Measurements from ENCODE around the gene TUSC1.
"Not testable (repeated sequence)": the region's sequence is repeated elsewhere in the genome, so short reads cannot be mapped to it uniquely, and the experiment has no call there.

Gene TUSC1

DNA sequence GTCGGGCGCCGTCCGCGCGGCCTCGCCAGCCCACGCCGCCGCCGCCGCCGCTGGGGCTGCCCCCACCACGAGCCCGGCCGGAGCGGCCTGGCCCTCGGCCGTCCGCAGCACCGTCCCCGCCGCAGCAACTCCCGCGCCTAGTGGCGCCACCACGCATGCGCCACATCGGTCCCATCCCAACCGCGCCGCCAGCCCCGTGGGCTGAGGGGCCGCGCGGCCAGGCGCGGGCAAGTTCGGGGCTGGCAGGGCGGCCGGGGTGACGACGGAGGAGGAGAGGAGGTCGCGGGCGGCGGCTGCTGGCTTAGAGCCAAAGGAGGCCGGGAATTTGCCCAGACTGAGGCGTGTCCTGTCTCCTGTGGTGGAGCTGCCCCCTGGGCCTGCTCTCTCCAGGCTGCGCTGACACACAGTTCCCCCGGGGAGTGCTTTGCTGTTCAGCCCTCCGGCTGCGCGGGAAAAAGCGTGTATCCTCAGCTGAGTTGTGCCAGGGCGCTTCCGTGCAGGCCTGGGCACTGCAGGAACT, at the start of gene TUSC1:
Gene TUSC1 (minus strand): TSS at position 298 of the 520 bp plus-strand sequence. CDS start 132 bp downstream, at position 166.
- no peak for DNase-seq (ENCODE audit: low read depth)

- DNase-seq (ENCODE audit: low read depth), result no peak
Observed at GRCh38 chr9:25726871-25727410, 48.7 kb upstream of the TUSC1 start.

- no peak for DNase-seq (ENCODE audit: low read depth)
Observed at GRCh38 chr9:25724424-25724823, 46.2 kb upstream of the TUSC1 start.

DNA sequence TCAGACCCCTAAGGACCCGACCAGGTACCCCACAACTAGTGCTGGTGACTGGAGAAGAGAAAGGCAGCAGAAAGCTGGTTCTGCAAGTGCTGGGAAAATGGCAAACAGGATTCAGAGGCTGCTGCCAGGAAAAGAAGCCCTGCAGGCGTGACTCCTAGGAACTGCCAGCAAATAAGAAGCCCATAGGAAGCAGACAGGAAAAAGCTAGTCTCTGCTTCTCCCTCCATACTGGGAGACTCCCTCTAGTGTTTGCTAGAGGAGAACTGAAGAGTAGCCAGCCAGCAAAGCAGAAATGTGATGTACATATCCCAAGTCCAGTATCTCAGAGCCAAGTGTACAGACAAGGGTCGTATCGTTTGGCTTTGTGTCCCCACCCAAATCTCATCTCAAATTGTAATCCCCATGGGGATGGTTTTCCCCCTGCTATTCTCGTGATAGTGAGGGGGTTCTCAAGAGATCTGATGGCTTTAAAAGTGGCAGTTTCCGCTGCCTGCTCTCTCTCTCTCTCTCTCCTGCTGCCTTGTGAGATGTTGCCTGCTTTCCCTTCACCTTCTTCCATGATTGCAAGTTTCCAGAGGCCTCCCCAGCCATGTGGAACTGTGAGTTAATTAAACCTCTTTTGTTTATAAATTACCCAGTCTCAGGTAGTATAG, 38.1 kb upstream of the TUSC1 start:
- DNase-seq (ENCODE audit: low read depth), result no peak

GRCh38 chr9:25709941-25710340, 31.7 kb upstream of the TUSC1 start:
- no peak for DNase-seq (ENCODE audit: low read depth)

GRCh38 chr9:25704800-25705199, 26.6 kb upstream of the TUSC1 start:
- DNase-seq (ENCODE audit: low read depth), result no peak

DNA sequence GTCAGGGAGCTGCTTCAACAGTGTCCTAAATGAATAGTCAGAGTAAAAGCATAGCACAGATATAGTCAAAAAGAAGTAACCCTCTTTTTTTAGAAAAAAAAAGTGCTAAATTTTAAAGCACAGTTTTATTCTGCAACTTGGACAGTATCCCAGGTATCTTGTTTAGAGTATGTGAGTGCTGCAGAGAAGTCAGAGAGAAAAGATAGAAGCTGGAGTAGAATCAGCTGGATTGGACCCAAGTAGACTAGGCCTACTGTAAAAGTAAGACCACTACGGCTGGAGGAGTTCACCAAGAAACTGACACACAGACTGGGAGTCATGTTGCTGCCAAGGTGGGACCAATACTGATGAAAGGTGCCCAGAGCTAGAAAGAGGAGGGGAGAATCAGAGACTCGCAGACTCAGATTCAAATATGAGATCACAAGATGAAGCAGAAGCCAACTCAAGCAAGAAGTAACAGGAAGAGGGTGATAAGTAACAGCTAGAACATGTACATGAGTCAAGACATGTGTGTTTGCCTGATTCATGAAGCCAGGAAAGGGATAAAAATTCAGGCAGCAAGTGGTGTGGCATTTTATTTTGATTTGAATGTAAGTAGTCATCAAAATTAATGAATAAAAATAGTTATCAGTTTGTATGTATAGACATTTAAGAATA, 25.6 kb upstream of the TUSC1 start:
- no peak for DNase-seq (ENCODE audit: low read depth)

DNA sequence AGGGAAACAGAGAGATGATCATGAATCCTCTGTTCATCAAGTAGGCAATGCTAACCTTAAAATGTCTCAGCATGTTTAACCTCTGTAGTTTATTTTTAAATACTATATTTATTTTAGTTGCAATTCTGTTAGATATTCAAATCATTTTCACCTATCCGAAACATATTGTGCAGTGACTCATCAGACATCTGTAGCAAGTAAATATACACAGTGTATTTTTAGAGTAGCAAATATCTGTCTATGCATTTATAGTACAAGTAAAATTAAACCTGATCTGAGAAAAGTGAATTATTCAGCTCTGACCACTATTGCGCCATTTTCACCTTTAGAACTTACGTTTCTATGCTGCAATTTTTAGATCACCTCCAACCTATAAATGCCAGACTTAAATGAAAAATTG, 24.3 kb upstream of the TUSC1 start:
- DNase-seq (ENCODE audit: low read depth), result no peak

- not testable (repeated sequence) for DNase-seq (ENCODE audit: low read depth)
Observed at GRCh38 chr9:25700899-25701298, 22.7 kb upstream of the TUSC1 start.

GRCh38 chr9:25700430-25700829, 22.2 kb upstream of the TUSC1 start:
- DNase-seq (ENCODE audit: low read depth), result no peak

DNA sequence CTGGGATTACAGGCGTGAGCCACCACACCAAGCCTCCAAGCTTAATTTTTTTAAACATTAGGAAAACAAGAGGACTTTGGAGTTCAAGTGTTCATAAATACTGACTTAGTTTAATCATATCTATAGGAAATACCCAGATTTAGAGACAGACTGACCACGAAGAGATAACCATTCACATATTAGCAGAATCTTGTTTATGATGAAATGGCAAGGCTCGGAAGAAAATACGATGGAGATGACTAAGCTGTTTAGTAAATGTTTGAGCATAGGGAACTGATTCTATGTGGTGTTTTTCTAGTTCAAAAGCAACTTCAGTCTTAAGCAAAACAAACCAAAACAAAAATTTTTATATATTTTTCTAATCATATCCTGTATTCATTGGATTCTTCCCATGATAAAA, 13.5 kb upstream of the TUSC1 start:
- no peak for DNase-seq (ENCODE audit: low read depth)

DNA sequence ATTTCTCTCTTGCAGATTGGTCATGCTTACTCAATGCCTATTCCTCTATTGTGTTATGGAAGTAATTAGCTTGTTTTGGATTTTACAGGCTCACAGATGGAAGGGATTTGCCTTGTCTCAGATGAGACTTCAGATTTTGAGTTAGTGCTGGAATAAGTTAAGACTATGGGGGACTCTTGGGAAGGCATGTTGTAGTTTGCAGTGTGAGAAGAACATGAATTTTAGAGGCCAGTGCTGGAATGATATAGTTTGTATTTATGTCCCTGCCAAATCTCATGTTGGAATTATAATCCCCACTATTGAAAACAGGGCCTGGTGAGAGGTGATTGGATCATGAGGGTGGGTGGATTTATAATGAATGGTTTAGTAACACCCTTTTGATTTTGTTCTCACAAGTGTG, 6.1 kb upstream of the TUSC1 start:
- DNase-seq (ENCODE audit: low read depth), result no peak

- DNase-seq (ENCODE audit: low read depth), result no peak
Observed at GRCh38 chr9:25681266-25681665, 3.0 kb upstream of the TUSC1 start.

- DNase-seq (ENCODE audit: low read depth), result no peak
Observed at GRCh38 chr9:25678846-25679360, 659 bp upstream of the TUSC1 start.

DNA sequence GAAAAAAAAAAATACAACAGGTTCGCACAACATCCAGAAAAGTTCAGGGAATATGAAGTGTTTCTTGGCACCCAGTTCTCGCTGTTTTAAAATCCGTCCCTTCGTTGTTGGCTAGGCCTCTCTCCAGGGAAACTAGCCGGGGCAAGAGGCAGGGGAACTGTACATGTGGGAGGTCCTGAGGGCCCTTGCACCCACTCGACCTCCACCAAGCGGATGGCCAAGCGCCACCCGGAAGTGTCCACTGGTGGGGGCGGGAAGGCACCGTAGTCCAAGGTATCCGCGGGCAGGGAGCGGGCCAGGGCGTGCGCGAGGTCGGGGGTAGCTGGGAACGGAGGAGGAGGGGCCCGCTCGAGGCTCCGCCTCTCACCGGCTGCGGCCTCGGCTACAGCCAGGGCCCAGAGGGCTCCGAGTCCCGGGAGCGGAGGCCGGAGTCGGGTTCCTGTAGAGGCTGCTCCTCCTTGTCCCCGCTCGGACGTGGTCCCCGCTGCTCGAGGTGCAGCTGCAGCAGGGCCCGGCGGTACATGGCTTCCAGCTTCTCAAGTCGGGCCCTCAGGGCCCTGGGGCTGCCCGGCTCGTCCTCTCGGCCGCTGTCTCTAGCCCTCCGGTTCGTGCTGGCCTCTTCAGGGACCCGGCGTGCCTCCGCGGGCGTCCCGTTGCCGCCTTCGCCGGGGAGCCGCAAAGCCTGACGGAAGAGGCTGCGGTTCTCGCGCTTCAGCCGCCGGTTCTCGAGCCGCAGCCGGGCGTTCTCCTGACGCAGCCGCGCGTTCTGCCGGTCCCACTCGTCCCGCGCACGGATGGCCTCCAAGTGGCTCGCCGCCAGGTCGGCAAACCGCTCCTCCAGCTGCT, 720 bp downstream of the TUSC1 start:
- DNase-seq (ENCODE audit: low read depth), result no peak

DNA sequence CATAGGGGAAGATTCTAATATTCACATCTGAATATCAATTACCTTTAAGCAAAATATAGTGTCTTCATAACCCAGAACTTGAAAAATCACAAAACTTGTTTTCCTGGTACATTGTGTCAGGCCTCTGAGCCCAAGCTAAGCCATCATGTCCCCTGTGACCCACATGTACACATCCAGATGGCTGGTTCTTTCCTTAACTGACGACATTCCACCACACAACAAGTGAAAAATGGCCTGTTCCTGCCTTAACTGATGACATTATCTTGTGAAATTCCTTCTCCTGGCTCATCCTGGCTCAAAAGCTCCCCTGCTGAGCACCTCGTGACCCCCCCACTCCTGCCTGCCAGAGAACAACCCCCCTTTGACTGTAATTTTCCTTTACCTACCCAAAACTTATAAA, 2.4 kb downstream of the TUSC1 start:
- DNase-seq (ENCODE audit: low read depth), result not testable (repeated sequence)

DNA sequence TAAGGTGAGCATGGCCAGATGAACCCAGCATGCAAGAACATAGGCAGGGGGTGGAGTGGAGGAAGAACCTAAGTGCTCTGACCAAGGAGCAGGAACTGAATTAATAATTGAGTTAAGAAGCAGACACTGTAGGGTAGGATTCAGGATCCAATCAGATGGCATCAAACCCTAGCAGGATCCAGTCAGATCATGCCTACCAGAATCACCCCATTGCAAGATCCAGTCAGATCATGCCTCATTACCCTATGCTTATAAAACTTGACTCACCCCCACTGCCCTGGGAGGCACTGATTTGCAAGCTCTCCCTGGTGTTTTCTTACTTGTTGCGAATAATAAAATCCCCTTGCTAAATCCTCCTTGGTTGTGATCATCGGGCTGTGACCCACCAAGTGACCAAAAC, 19.7 kb downstream of the TUSC1 start:
- no peak for DNase-seq (ENCODE audit: low read depth)

DNA sequence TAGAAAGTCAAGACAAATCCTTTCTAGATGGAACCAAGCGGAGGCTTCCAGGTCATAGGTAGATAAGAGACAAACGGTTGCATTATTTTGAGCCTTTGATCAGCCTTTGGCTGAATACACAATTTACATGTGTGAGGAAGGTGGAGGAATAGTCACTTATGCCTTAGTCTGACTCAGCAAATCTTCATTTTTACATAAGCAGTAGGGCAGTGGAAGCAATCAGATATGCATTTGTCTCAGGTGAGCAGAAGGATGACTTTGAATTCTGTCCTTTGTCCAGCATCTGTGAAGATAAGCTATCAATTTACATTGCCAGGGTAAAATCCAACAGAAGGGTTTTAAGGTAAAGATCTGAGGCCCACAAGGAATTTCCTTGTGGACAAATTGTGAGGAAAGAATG, 23.8 kb downstream of the TUSC1 start:
- DNase-seq (ENCODE audit: low read depth), result no peak

GRCh38 chr9:25648116-25648515, 30.1 kb downstream of the TUSC1 start:
- DNase-seq (ENCODE audit: low read depth), result no peak

- DNase-seq (ENCODE audit: low read depth), result no peak
Observed at GRCh38 chr9:25636026-25636425, 42.2 kb downstream of the TUSC1 start.

- DNase-seq (ENCODE audit: low read depth), result no peak
Observed at GRCh38 chr9:25629231-25629630, 49.0 kb downstream of the TUSC1 start.
